ENCODE results near the gene BPIFB1. TPM values are rescaled to one million over a fixed set of nuclear protein-coding genes. Genes with fewer than 3 reads are reported as not detected.

BPIFB1 gene
- total and polyA plus RNA-seq, 2 experiments from 2014 or later, result not detected

GRCh38 chr20:33349493-33349892 is 66.5 kb downstream of the BPIFB1 start:
- Histone ChIP-seq H3K79me2 (ENCODE audit: insufficient read depth) (no peaks in the 10 kb centered on the region), H3K27ac (no peak overlapping the region), H3K4me3 (no peak overlapping the region), H3K9ac (no peak overlapping the region), H3F3A (ENCODE audit: insufficient read depth) (no peaks in the 10 kb centered on the region), H3K9me2 (ENCODE audit: insufficient read depth) (no peaks in the 10 kb centered on the region), H2AFZ (no peak overlapping the region), H3K4me2 (ENCODE audit: unreplicated experiment) (no peak overlapping the region), H3K4me1 (ENCODE audit: insufficient read depth) (no peaks in the 10 kb centered on the region), H3K36me3 (ENCODE audit: low read depth) (no peaks in the 10 kb centered on the region), H3K27me3 (replicated peaks; ENCODE audit: insufficient read depth) (no peaks in the 10 kb centered on the region), H3K9me3 (ENCODE audit: low read depth) (no peaks in the 10 kb centered on the region), H4K20me1 (ENCODE audit: insufficient read depth) (no peaks in the 10 kb centered on the region)
- no peak for TF ChIP-seq EZH2 (IDR thresholded peaks at IDR 0.05; ENCODE audit: insufficient read depth, poor library complexity, severe bottlenecking)
- no peak for TF ChIP-seq EZH2phosphoT487 (IDR thresholded peaks at IDR 0.05; ENCODE audit: insufficient read depth, low read depth)
- WGBS, 2 experiments (ENCODE audit: low coverage in 1 of 2, low lambda C conversion rate in 2 of 2, missing lambda C conversion rate in 2 of 2), result 89 to 92% methylated on average over 8 of the region's 8 CpGs
- no peak for DNase-seq
- in situ Hi-C loops (cut with MboI), result no loop called here

DNA sequence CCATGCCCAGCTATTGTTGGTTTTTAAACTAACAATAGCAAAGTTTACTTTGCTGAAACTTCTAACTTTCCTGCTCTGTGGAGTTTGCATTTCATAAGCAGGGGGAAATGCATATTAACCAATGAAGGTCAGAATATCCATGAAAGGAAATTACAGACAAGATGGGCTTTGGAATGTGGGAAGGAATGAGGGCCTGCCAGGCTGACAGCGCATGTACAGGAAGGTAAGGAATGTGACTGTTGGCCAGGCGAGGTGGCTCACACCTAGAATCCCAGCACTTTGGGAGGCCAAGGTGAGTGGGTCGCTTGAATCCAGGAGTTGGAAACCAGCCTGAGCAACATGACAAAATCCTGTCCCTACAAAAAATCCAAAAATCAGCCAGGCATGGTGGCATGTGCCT is 68.7 kb downstream of the BPIFB1 start:
- Histone ChIP-seq H3K9ac (no peak overlapping the region), H3K27me3 (replicated peaks; ENCODE audit: insufficient read depth) (no peaks in the 10 kb centered on the region), H3K9me3 (ENCODE audit: low read depth) (no peaks in the 10 kb centered on the region), H3K79me2 (ENCODE audit: insufficient read depth) (no peaks in the 10 kb centered on the region), H4K20me1 (ENCODE audit: insufficient read depth) (no peaks in the 10 kb centered on the region), H3K27ac (no peak overlapping the region), H3F3A (ENCODE audit: insufficient read depth) (no peaks in the 10 kb centered on the region), H3K4me2 (ENCODE audit: unreplicated experiment) (no peak overlapping the region), H3K36me3 (ENCODE audit: low read depth) (no peaks in the 10 kb centered on the region), H3K9me2 (ENCODE audit: insufficient read depth) (no peaks in the 10 kb centered on the region), H3K4me1 (ENCODE audit: insufficient read depth) (no peaks in the 10 kb centered on the region), H3K4me3 (no peak overlapping the region), H2AFZ (no peak overlapping the region)
- WGBS, 2 experiments (ENCODE audit: low coverage in 1 of 2, low lambda C conversion rate in 2 of 2, missing lambda C conversion rate in 2 of 2), result 60 to 67% methylated on average over 3 of the region's 3 CpGs
- TF ChIP-seq EZH2phosphoT487 (IDR thresholded peaks at IDR 0.05; ENCODE audit: insufficient read depth, low read depth) (no peak), EZH2 (IDR thresholded peaks at IDR 0.05; ENCODE audit: insufficient read depth, poor library complexity, severe bottlenecking) (no peak)
- no peak for DNase-seq
- in situ Hi-C loops (cut with MboI), result no loop called here

GRCh38 chr20:33352258-33353012 is 69.4 kb downstream of the BPIFB1 start:
- 75 to 77% methylated on average over 16 of the region's 16 CpGs for WGBS, 2 experiments (ENCODE audit: low coverage in 1 of 2, low lambda C conversion rate in 2 of 2, missing lambda C conversion rate in 2 of 2)
- H3K4me2 ChIP-seq (ENCODE audit: unreplicated experiment), result no peak overlapping the region

DNA sequence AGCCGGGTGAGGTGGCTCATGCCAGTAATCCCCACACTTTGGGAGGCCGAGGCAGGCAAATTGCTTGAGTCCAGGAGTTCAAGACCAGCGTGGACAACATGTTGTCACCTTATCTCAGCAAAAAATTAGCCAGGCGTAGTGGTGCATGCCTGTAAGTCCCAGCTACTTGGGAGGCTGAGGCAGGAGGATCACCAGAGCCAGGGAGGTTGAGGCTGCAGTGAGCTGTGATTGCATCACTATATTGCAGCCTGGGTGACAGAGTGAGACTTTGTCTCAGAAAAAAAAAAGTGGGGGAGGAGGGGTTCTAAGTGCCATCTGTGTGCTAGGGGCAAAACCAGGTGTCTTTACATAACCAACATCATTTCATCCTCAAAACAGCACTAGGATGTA is 70.0 kb downstream of the BPIFB1 start:
- no peaks in the 10 kb centered on the region for H3K9me2 ChIP-seq (ENCODE audit: insufficient read depth)

More at GRCh38 chr20:33352258-33353012, 69.4 kb downstream of the BPIFB1 start:
- in situ Hi-C loops (cut with MboI), result no loop called here
- no peak overlapping the region for H3K4me3 ChIP-seq
- no peak overlapping the region for H3K27ac ChIP-seq
- H3K36me3 ChIP-seq (ENCODE audit: low read depth), result no peaks in the 10 kb centered on the region
- no peaks in the 10 kb centered on the region for H3K4me1 ChIP-seq (ENCODE audit: insufficient read depth)
- H3K9ac ChIP-seq, result no peak overlapping the region
- no peaks in the 10 kb centered on the region for H3F3A ChIP-seq (ENCODE audit: insufficient read depth)
- TF ChIP-seq EZH2 (IDR thresholded peaks at IDR 0.05; ENCODE audit: insufficient read depth, poor library complexity, severe bottlenecking) (no peak), EZH2phosphoT487 (IDR thresholded peaks at IDR 0.05; ENCODE audit: insufficient read depth, low read depth) (no peak)
- H3K9me2 ChIP-seq (ENCODE audit: insufficient read depth), result no peaks in the 10 kb centered on the region
- no peaks in the 10 kb centered on the region for H4K20me1 ChIP-seq (ENCODE audit: insufficient read depth)
- no peaks in the 10 kb centered on the region for H3K9me3 ChIP-seq (ENCODE audit: low read depth)
- DNase-seq, result no peak
- no peak overlapping the region for H2AFZ ChIP-seq
- no peaks in the 10 kb centered on the region for H3K27me3 ChIP-seq (replicated peaks; ENCODE audit: insufficient read depth)
- no peaks in the 10 kb centered on the region for H3K79me2 ChIP-seq (ENCODE audit: insufficient read depth)

More for the DNA sequence above, 70.0 kb downstream of the BPIFB1 start:
- Histone ChIP-seq H3K9ac (no peak overlapping the region), H3K4me1 (ENCODE audit: insufficient read depth) (no peaks in the 10 kb centered on the region), H3K4me3 (no peak overlapping the region), H3K36me3 (ENCODE audit: low read depth) (no peaks in the 10 kb centered on the region), H3K9me3 (ENCODE audit: low read depth) (no peaks in the 10 kb centered on the region), H3K27ac (no peak overlapping the region), H3K27me3 (replicated peaks; ENCODE audit: insufficient read depth) (no peaks in the 10 kb centered on the region), H3F3A (ENCODE audit: insufficient read depth) (no peaks in the 10 kb centered on the region), H4K20me1 (ENCODE audit: insufficient read depth) (no peaks in the 10 kb centered on the region), H2AFZ (no peak overlapping the region), H3K79me2 (ENCODE audit: insufficient read depth) (no peaks in the 10 kb centered on the region), H3K4me2 (ENCODE audit: unreplicated experiment) (no peak overlapping the region)
- 93 to 100% methylated on average over 4 of the region's 4 CpGs for WGBS, 2 experiments (ENCODE audit: low coverage in 1 of 2, low lambda C conversion rate in 2 of 2, missing lambda C conversion rate in 2 of 2)
- DNase-seq, result no peak
- in situ Hi-C loops (cut with MboI), result no loop called here
- no peak for TF ChIP-seq EZH2 (IDR thresholded peaks at IDR 0.05; ENCODE audit: insufficient read depth, poor library complexity, severe bottlenecking)
- TF ChIP-seq EZH2phosphoT487 (IDR thresholded peaks at IDR 0.05; ENCODE audit: insufficient read depth, low read depth), result no peak

Other genes with a start within 250 kb of the BPIFB1 start
- not detected in 2 replicates for gene BPIFB3, start 229.3 kb upstream of the BPIFB1 start, total RNA-seq (2014; rRNA removed; shearing (Covaris generic))
- not detected in 2 replicates for gene BPIFB3, start 229.3 kb upstream of the BPIFB1 start, polyA plus RNA-seq (2016; fragmentation: Nextera tagmentation; extraction: Ambion mirVana)
- not detected in 2 replicates for gene BPIFB4, start 203.6 kb upstream of the BPIFB1 start, total RNA-seq (2014; rRNA removed; shearing (Covaris generic))
- gene BPIFB4, start 203.6 kb upstream of the BPIFB1 start, polyA plus RNA-seq (2016; fragmentation: Nextera tagmentation; extraction: Ambion mirVana), result not detected in 2 replicates
- gene BPIFA2, start 115.1 kb upstream of the BPIFB1 start, total RNA-seq (2014; rRNA removed; shearing (Covaris generic)), result not detected in 2 replicates
- gene BPIFA2, start 115.1 kb upstream of the BPIFB1 start, polyA plus RNA-seq (2016; fragmentation: Nextera tagmentation; extraction: Ambion mirVana), result not detected in 2 replicates
- not detected in 2 replicates for gene BPIFA3, start 65.9 kb upstream of the BPIFB1 start, total RNA-seq (2014; rRNA removed; shearing (Covaris generic))
- gene BPIFA3, start 65.9 kb upstream of the BPIFB1 start, polyA plus RNA-seq (2016; fragmentation: Nextera tagmentation; extraction: Ambion mirVana), result not detected in 2 replicates
- gene BPIFA1, start 47.2 kb upstream of the BPIFB1 start, total RNA-seq (2014; rRNA removed; shearing (Covaris generic)), result not detected in 2 replicates
- gene BPIFA1, start 47.2 kb upstream of the BPIFB1 start, polyA plus RNA-seq (2016; fragmentation: Nextera tagmentation; extraction: Ambion mirVana), result not detected in 2 replicates
- 18.3 and 19.5 TPM in 2 replicates for gene CDK5RAP1, start 118.3 kb downstream of the BPIFB1 start, total RNA-seq (2014; rRNA removed; shearing (Covaris generic))
- gene CDK5RAP1, start 118.3 kb downstream of the BPIFB1 start, polyA plus RNA-seq (2016; fragmentation: Nextera tagmentation; extraction: Ambion mirVana), result 24.7 and 24.9 TPM in 2 replicates
- 24.2 and 24.5 TPM in 2 replicates for gene SNTA1, start 160.5 kb downstream of the BPIFB1 start, total RNA-seq (2014; rRNA removed; shearing (Covaris generic))
- gene SNTA1, start 160.5 kb downstream of the BPIFB1 start, polyA plus RNA-seq (2016; fragmentation: Nextera tagmentation; extraction: Ambion mirVana), result 10.2 and 11.2 TPM in 2 replicates
- 5.3 and 8.6 TPM in 2 replicates for gene CBFA2T2, start 206.9 kb downstream of the BPIFB1 start, total RNA-seq (2014; rRNA removed; shearing (Covaris generic))
- 8.4 and 8.7 TPM in 2 replicates for gene CBFA2T2, start 206.9 kb downstream of the BPIFB1 start, polyA plus RNA-seq (2016; fragmentation: Nextera tagmentation; extraction: Ambion mirVana)